PC-3 (cell line): ENCODE measurements around the gene PPP4R1. TPM values are rescaled to one million over a fixed set of nuclear protein-coding genes. Genes with fewer than 3 reads are reported as not detected.

Experiments
- ATAC-seq: fragments of 200-7000 bp; cut with Tn5 transposase; 2 replicates; pipeline ENCODE4 v1.9.1; 2020; ENCODE audit warnings: mild to moderate bottlenecking, moderate library complexity
- BruUV-seq: library from RNA; stranded (reverse); fragments of 400-500 nt; replicated peaks from 2 replicates; lab custom pipeline; 2021; lab: Mats Ljungman, UMichigan
- CTCF ChIA-PET: fragments of 300-600 bp; sonication (Branson Sonifier 250); formaldehyde crosslinking; loops from one replicate; lab custom pipeline; 2022; ENCODE audit warnings: antibody characterized with exemption; lab: Charles Lee
- POLR2A ChIA-PET: fragments of 300-600 bp; sonication (Branson Sonifier 250); formaldehyde crosslinking; loops from one replicate; lab custom pipeline; 2022; ENCODE audit warnings: antibody characterized with exemption; ENCODE audit not compliant: unreplicated experiment; lab: Charles Lee
- DNase-seq: peaks from one replicate; pipeline ENCODE4 v3.0.0-alpha.2; 2015
- H2AFZ ChIP-seq: fragments of 300-600 bp; sonication (generic); 2 replicates; pipeline ENCODE4 v1.6.0; 2016; ENCODE audit warnings: antibody characterized with exemption, low read length
- H3F3A ChIP-seq: fragments of 300-600 bp; sonication (generic); one replicate; pipeline ENCODE4 v1.6.0; 2017; ENCODE audit warnings: antibody characterized with exemption, low read length, control low read depth, mild to moderate bottlenecking; ENCODE audit not compliant: unreplicated experiment
- H3K27ac ChIP-seq: fragments of 300-600 bp; sonication (generic); 2 replicates; pipeline ENCODE4 v1.5.1; 2016; ENCODE audit warnings: mild to moderate bottlenecking, low read length
- H3K27me3 ChIP-seq: fragments of 300-600 bp; sonication (generic); 2 replicates; pipeline ENCODE4 v1.6.1; 2016; ENCODE audit warnings: low read length, mixed read lengths
- H3K36me3 ChIP-seq: fragments of 300-600 bp; sonication (generic); 2 replicates; pipeline ENCODE4 v1.6.1; 2016; ENCODE audit warnings: low read depth, mixed run types, low read length, mixed read lengths
- H3K4me1 ChIP-seq: fragments of 300-600 bp; sonication (generic); 2 replicates; pipeline ENCODE4 v1.5.1; 2016; ENCODE audit warnings: low read length; ENCODE audit not compliant: insufficient read depth
- H3K4me2 ChIP-seq: fragments of 300-600 bp; sonication (generic); 2 replicates; pipeline ENCODE4 v1.6.0; 2016; ENCODE audit warnings: low read length
- H3K4me3 ChIP-seq: fragments of 300-600 bp; sonication (generic); 2 replicates; pipeline ENCODE4 v1.5.1; 2016; ENCODE audit warnings: mild to moderate bottlenecking, low read length, mixed read lengths
- H3K79me2 ChIP-seq: fragments of 300-600 bp; sonication (generic); 2 replicates; pipeline ENCODE4 v1.6.1; 2017; ENCODE audit warnings: low read length, mixed read lengths
- H3K9ac ChIP-seq: fragments of 300-600 bp; sonication (generic); 2 replicates; pipeline ENCODE4 v1.6.0; 2016; ENCODE audit warnings: mild to moderate bottlenecking, low read length
- H3K9me2 ChIP-seq: fragments of 300-600 bp; sonication (generic); replicated peaks from 2 replicates; pipeline ENCODE4 v1.6.1; 2016; ENCODE audit warnings: mixed run types, low read length, mixed read lengths
- H3K9me3 ChIP-seq: fragments of 300-600 bp; sonication (generic); 2 replicates; pipeline ENCODE4 v1.6.1; 2016; ENCODE audit warnings: low read length, mixed read lengths
- H4K20me1 ChIP-seq: fragments of 300-600 bp; sonication (generic); 2 replicates; pipeline ENCODE4 v1.6.1; 2016; ENCODE audit warnings: low read length, mixed read lengths
- CTCF ChIP-seq: fragments of 300-600 bp; sonication (generic); conservative IDR thresholded peaks from 2 replicates; pipeline ENCODE4 v1.5.1; 2017; ENCODE audit warnings: antibody characterized with exemption, low read depth, mild to moderate bottlenecking, low read length
- EZH2 ChIP-seq: fragments of 300-600 bp; sonication (generic); IDR thresholded peaks from one replicate; pipeline ENCODE4 v1.6.1; 2017; ENCODE audit warnings: antibody characterized with exemption, mild to moderate bottlenecking, low read length; ENCODE audit not compliant: unreplicated experiment
- EZH2phosphoT487 ChIP-seq: fragments of 300-600 bp; sonication (generic); IDR thresholded peaks from 2 replicates; pipeline ENCODE4 v1.6.1; 2018; ENCODE audit warnings: mild to moderate bottlenecking, antibody characterized with exemption, low read length, borderline replicate concordance
- intact Hi-C: fragments of 100-400 bp; cut with micrococcal nuclease; formaldehyde crosslinking; loops from 2 replicates; pipeline ENCODE4 v1.9.0; 2023
- total RNA-seq: library from RNA; depleted of rRNA; stranded (reverse); fragments of >200 nt; gene quantifications from 2 replicates; pipeline ENCODE4 v1.2.3, GENCODE V29; 2014

PPP4R1 gene
- total RNA-seq, 1 experiment from 2014 or later, result 154 TPM

GRCh38 chr18:9557250-9557943, 57.0 kb downstream of the PPP4R1 start:
- TF ChIP-seq EZH2, result no peak
- no peak for TF ChIP-seq EZH2phosphoT487
- no peak for TF ChIP-seq CTCF
- CTCF ChIA-PET, result no interaction called here

GRCh38 chr18:9552616-9553015, 61.7 kb downstream of the PPP4R1 start:
- ChIA-PET CTCF (no interaction called here), POLR2A (no interaction called here)
- H3K9me2 ChIP-seq, result no peaks in the 10 kb centered on the region
- no peaks in the 10 kb centered on the region for H3K27me3 ChIP-seq
- H3K4me3 ChIP-seq, result no peak overlapping the region
- no peaks in the 10 kb centered on the region for H3K9me3 ChIP-seq
- no peak overlapping the region for H3K4me2 ChIP-seq
- H2AFZ ChIP-seq, result no peak overlapping the region
- no peak for ATAC-seq
- no peaks in the 10 kb centered on the region for H3K79me2 ChIP-seq
- H3K27ac ChIP-seq, result no peak overlapping the region
- TF ChIP-seq EZH2 (no peak), CTCF (no peak), EZH2phosphoT487 (no peak)
- intact Hi-C loops, result no loop called here
- no peak for DNase-seq
- peaks cover 77% of the 10 kb centered on the region for H3K36me3 ChIP-seq
- H3K4me1 ChIP-seq, result no peaks in the 10 kb centered on the region
- no peak overlapping the region for H3K9ac ChIP-seq
- no TSS peak for BruUV-seq
- no peaks in the 10 kb centered on the region for H4K20me1 ChIP-seq
- H3F3A ChIP-seq, result no peaks in the 10 kb centered on the region

More at GRCh38 chr18:9557250-9557943, 57.0 kb downstream of the PPP4R1 start:
- Histone ChIP-seq H4K20me1 (no peaks in the 10 kb centered on the region), H3F3A (no peaks in the 10 kb centered on the region), H2AFZ (no peak overlapping the region), H3K4me1 (no peaks in the 10 kb centered on the region), H3K4me3 (no peak overlapping the region), H3K79me2 (no peaks in the 10 kb centered on the region), H3K9ac (no peak overlapping the region), H3K9me3 (no peaks in the 10 kb centered on the region), H3K36me3 (peaks cover 74% of the 10 kb centered on the region), H3K9me2 (no peaks in the 10 kb centered on the region), H3K27me3 (no peaks in the 10 kb centered on the region), H3K27ac (no peak overlapping the region), H3K4me2 (no peak overlapping the region)
- no peak for DNase-seq
- ATAC-seq, result no peak
- no TSS peak for BruUV-seq
- intact Hi-C loops, result no loop called here
- POLR2A ChIA-PET, result no interaction called here

GRCh38 chr18:9552191-9552590, 62.2 kb downstream of the PPP4R1 start:
- Histone ChIP-seq H2AFZ (no peak overlapping the region), H3K4me2 (no peak overlapping the region), H3K9ac (no peak overlapping the region), H3K9me2 (no peaks in the 10 kb centered on the region), H3K36me3 (peaks cover 78% of the 10 kb centered on the region), H4K20me1 (no peaks in the 10 kb centered on the region), H3F3A (no peaks in the 10 kb centered on the region), H3K27ac (no peak overlapping the region), H3K79me2 (no peaks in the 10 kb centered on the region), H3K4me3 (no peak overlapping the region), H3K9me3 (no peaks in the 10 kb centered on the region), H3K4me1 (no peaks in the 10 kb centered on the region), H3K27me3 (no peaks in the 10 kb centered on the region)
- DNase-seq (no peak), ATAC-seq (no peak)
- intact Hi-C loops, result no loop called here
- no peak for TF ChIP-seq EZH2phosphoT487
- no TSS peak for BruUV-seq
- ChIA-PET POLR2A (no interaction called here), CTCF (no interaction called here)
